Renal pelvis (tissue), 12 donors: Measurements from ENCODE around the gene FAM124A. TPM values are rescaled to one million over a fixed set of nuclear protein-coding genes. Genes with fewer than 3 reads are reported as not detected.

ENCODE experiments used
- DNase-seq: peaks from one replicate; pipeline ENCODE4 v3.0.0-alpha.2; 2013
- long read RNA-seq, 16 experiments: transcript quantifications; one replicate each; lab custom pipeline, GENCODE V29; 2026
- polyA plus RNA-seq, 3 donors: library from polyadenylated mRNA; unstranded; fragments of 120-200 nt; gene quantifications; one replicate each; pipeline ENCODE4 v1.2.1, GENCODE V29; 2013; ENCODE audit not compliant: insufficient read length in 3 of 3

FAM124A gene
- 1 to 10 TPM; 5.4 to 5.8 (median 5.6) TPM for polyA plus RNA-seq
- long read RNA-seq, donor 1, full-length matches to known transcripts: 2 of 2 reads
- long read RNA-seq, donor 1, partial matches to known transcripts: 0 of 2 reads
- long read RNA-seq, donor 1, other reads (novel, unspliced or antisense): 0 of 2 reads
- long read RNA-seq, donor 2, full-length matches to known transcripts: 1 of 1 reads
- long read RNA-seq, donor 2, partial matches to known transcripts: 0 of 1 reads
- long read RNA-seq, donor 2, other reads (novel, unspliced or antisense): 0 of 1 reads
- long read RNA-seq, donor 3, full-length matches to known transcripts: 2 of 2 reads
- long read RNA-seq, donor 3, partial matches to known transcripts: 0 of 2 reads
- long read RNA-seq, donor 3, other reads (novel, unspliced or antisense): 0 of 2 reads
- long read RNA-seq, donor 4: 0 reads
- long read RNA-seq, donor 5, full-length matches to known transcripts: 1 of 1 reads
- long read RNA-seq, donor 5, partial matches to known transcripts: 0 of 1 reads
- long read RNA-seq, donor 5, other reads (novel, unspliced or antisense): 0 of 1 reads
- long read RNA-seq, donor 6, full-length matches to known transcripts: 4 of 4 reads
- long read RNA-seq, donor 6, partial matches to known transcripts: 0 of 4 reads
- long read RNA-seq, donor 6, other reads (novel, unspliced or antisense): 0 of 4 reads
- long read RNA-seq, donor 7, full-length matches to known transcripts: 4 of 4 reads
- long read RNA-seq, donor 7, partial matches to known transcripts: 0 of 4 reads
- long read RNA-seq, donor 7, other reads (novel, unspliced or antisense): 0 of 4 reads
- long read RNA-seq, donor 8, full-length matches to known transcripts: 2 of 2 reads
- long read RNA-seq, donor 8, partial matches to known transcripts: 0 of 2 reads
- long read RNA-seq, donor 8, other reads (novel, unspliced or antisense): 0 of 2 reads
- long read RNA-seq, donor 9, full-length matches to known transcripts: 2 of 2 reads
- long read RNA-seq, donor 9, partial matches to known transcripts: 0 of 2 reads
- long read RNA-seq, donor 9, other reads (novel, unspliced or antisense): 0 of 2 reads
- long read RNA-seq, donor 10: 0 reads
- long read RNA-seq, donor 11, full-length matches to known transcripts: 1 of 1 reads
- long read RNA-seq, donor 11, partial matches to known transcripts: 0 of 1 reads
- long read RNA-seq, donor 11, other reads (novel, unspliced or antisense): 0 of 1 reads
- long read RNA-seq, donor 12, full-length matches to known transcripts: 3 of 3 reads
- long read RNA-seq, donor 12, partial matches to known transcripts: 0 of 3 reads
- long read RNA-seq, donor 12, other reads (novel, unspliced or antisense): 0 of 3 reads
- long read RNA-seq, donor 13: 0 reads
- long read RNA-seq, donor 14: 0 reads
- long read RNA-seq, donor 15: 0 reads
- long read RNA-seq, donor 16, full-length matches to known transcripts: 4 of 4 reads
- long read RNA-seq, donor 16, partial matches to known transcripts: 0 of 4 reads
- long read RNA-seq, donor 16, other reads (novel, unspliced or antisense): 0 of 4 reads

GRCh38 chr13:51222037-51222685, at the start of gene FAM124A:
TSS of gene FAM124A (plus strand) at chr13:51222398. CDS start at chr13:51222502, 104 bp downstream.
- DNase-seq: no peak

- no peak for DNase-seq
Measured at GRCh38 chr13:51175021-51175420, 47.2 kb upstream of the FAM124A start.

GRCh38 chr13:51175639-51176038, 46.6 kb upstream of the FAM124A start:
- no peak for DNase-seq

- no peak for DNase-seq
Measured at GRCh38 chr13:51177188-51177587, 45.0 kb upstream of the FAM124A start.

GRCh38 chr13:51178456-51179074, 43.6 kb upstream of the FAM124A start:
- DNase-seq: no peak

GRCh38 chr13:51179432-51179971, 42.7 kb upstream of the FAM124A start:
- no peak for DNase-seq

GRCh38 chr13:51180853-51181511, 41.2 kb upstream of the FAM124A start:
- DNase-seq: no peak

- no peak for DNase-seq
Measured at GRCh38 chr13:51181786-51182383, 40.3 kb upstream of the FAM124A start.

GRCh38 chr13:51191743-51192142, 30.5 kb upstream of the FAM124A start:
- no peak for DNase-seq

- DNase-seq: no peak
Measured at GRCh38 chr13:51192348-51192747, 29.9 kb upstream of the FAM124A start.

GRCh38 chr13:51193387-51193786, 28.8 kb upstream of the FAM124A start:
- DNase-seq: no peak

GRCh38 chr13:51194942-51195341, 27.3 kb upstream of the FAM124A start:
- no peak for DNase-seq

GRCh38 chr13:51201886-51202285, 20.3 kb upstream of the FAM124A start:
- DNase-seq: no peak

GRCh38 chr13:51202477-51203046, 19.6 kb upstream of the FAM124A start:
- no peak for DNase-seq

- DNase-seq: no peak
Measured at GRCh38 chr13:51206584-51206983, 15.6 kb upstream of the FAM124A start.

- DNase-seq: no peak
Measured at GRCh38 chr13:51207881-51208280, 14.3 kb upstream of the FAM124A start.

- DNase-seq: no peak
Measured at GRCh38 chr13:51208716-51209115, 13.5 kb upstream of the FAM124A start.

GRCh38 chr13:51211910-51212309, 10.3 kb upstream of the FAM124A start:
- DNase-seq: no peak

GRCh38 chr13:51212758-51213157, 9.4 kb upstream of the FAM124A start:
- DNase-seq: no peak
